ENCODE results near the gene NEDD4. TPM values are rescaled to one million over a fixed set of nuclear protein-coding genes. Genes with fewer than 3 reads are reported as not detected.

The NEDD4 gene
- polyA plus RNA-seq, 1 experiment, result 13.3 TPM

DNA sequence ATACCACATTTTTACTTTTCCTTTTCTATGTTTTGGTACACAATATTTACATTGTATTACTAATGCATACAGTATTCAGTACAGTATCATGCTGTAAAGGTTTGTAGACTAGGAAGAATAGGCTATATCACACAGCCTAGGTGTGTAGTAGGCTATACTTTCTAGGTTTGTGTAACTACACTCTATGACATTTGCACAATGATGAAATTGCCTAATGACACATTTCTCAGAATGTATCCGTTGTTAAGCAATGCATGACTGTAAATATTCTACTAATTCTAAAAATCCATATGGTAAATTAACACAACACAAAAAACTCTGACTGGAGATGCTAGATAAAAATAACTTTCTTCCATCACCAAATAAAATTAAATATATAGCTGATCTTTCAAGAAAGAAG lies 16.2 kb downstream of the NEDD4 start:
- CTCF ChIA-PET, result no interaction called here
- no peaks in the 10 kb centered on the region for H3K27me3 ChIP-seq (ENCODE audit: control insufficient read depth, insufficient read depth, low read length)
- no peak for DNase-seq (ENCODE audit: low read depth)
- TF ChIP-seq, protein P1, sequence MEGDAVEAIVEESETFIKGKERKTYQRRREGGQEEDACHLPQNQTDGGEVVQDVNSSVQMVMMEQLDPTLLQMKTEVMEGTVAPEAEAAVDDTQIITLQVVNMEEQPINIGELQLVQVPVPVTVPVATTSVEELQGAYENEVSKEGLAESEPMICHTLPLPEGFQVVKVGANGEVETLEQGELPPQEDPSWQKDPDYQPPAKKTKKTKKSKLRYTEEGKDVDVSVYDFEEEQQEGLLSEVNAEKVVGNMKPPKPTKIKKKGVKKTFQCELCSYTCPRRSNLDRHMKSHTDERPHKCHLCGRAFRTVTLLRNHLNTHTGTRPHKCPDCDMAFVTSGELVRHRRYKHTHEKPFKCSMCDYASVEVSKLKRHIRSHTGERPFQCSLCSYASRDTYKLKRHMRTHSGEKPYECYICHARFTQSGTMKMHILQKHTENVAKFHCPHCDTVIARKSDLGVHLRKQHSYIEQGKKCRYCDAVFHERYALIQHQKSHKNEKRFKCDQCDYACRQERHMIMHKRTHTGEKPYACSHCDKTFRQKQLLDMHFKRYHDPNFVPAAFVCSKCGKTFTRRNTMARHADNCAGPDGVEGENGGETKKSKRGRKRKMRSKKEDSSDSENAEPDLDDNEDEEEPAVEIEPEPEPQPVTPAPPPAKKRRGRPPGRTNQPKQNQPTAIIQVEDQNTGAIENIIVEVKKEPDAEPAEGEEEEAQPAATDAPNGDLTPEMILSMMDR (IDR thresholded peaks at IDR 0.05; ENCODE audit: insufficient read depth, low read depth, low read length), result no peak
- POLR2A ChIA-PET, result no interaction called here
- no peaks in the 10 kb centered on the region for H3K36me3 ChIP-seq (ENCODE audit: control insufficient read depth, insufficient read depth, low read length)
- no peak overlapping the region for H3K4me3 ChIP-seq (ENCODE audit: low read depth, low read length)

DNA sequence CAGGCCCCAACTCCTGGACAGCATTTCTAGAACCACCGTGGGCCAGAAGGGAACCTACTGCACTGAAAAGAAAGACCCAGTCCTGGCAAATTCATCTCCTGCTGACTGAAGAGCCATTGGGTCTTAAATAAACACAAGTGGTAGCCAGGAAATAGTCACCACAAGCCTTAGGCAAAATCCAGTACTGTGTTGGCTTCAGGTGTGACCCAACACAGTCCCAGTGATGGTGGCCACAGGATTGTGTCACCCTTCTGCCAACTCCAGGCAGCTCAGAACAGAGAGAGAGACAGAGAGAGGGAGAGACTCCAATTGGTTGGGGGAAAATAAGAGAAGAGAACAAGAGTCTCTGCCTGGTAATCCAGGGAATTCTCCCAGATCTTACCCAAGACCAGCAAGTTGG lies 23.1 kb downstream of the NEDD4 start:
- TF ChIP-seq, protein P1 (IDR thresholded peaks at IDR 0.05; ENCODE audit: insufficient read depth, low read depth, low read length), result no peak
- Histone ChIP-seq H3K4me3 (ENCODE audit: low read depth, low read length) (no peak overlapping the region), H3K27me3 (ENCODE audit: control insufficient read depth, insufficient read depth, low read length) (no peaks in the 10 kb centered on the region), H3K36me3 (ENCODE audit: control insufficient read depth, insufficient read depth, low read length) (no peaks in the 10 kb centered on the region)
- ChIA-PET CTCF (interaction anchor here (0.7 kb wide), 1 partner anchor 83 kb away, joined by 3 read pairs; no protein-coding TSS in a partner anchor), POLR2A (no interaction called here)
- DNase-seq (ENCODE audit: low read depth), result no peak

DNA sequence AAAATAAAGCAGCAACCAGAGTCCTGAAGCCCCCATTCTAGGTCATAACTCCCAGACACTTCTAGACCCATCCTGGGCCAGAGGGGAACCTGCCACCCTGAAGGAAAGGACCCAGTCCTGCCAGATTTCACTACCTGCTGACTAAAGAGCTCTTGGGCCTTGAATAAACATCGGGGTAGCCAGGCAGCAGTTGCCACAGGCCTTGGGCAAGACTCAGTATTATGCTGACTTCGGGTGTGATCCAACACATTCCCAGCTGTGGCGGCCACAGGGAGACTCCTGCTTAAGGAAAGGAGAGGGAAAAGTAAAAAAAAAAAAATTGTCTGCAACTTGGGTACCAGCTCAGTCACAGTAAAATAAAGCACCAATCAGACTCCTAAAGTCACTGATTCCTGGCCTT lies 23.8 kb downstream of the NEDD4 start:
- DNase-seq (ENCODE audit: low read depth), result no peak
- Histone ChIP-seq H3K36me3 (ENCODE audit: control insufficient read depth, insufficient read depth, low read length) (no peaks in the 10 kb centered on the region), H3K4me3 (ENCODE audit: low read depth, low read length) (no peak overlapping the region), H3K27me3 (ENCODE audit: control insufficient read depth, insufficient read depth, low read length) (no peaks in the 10 kb centered on the region)
- POLR2A ChIA-PET, result no interaction called here
- TF ChIP-seq, protein P1 (IDR thresholded peaks at IDR 0.05; ENCODE audit: insufficient read depth, low read depth, low read length), result no peak
- CTCF ChIA-PET, result interaction anchor here (0.7 kb wide), 1 partner anchor 84 kb away, joined by 3 read pairs; no protein-coding TSS in a partner anchor

DNA sequence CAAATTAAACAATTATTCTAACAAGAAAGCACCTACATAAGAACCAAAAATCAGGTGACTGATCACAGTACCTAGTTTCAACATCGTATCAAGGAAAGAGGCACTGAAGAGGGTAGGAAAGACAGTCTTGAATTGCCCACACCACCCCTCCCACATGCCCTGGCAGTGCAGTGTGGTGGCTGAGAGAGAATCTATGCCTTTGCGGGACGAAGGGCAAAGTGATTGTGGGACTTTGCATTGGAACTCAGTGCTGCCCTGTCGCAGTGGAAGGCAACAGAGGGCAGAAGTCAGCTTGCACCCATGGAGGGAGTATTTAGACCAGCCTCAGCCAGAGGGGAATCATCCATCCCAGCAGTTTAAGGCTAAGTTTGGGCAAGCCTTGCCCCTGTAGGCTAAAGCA lies 24.5 kb downstream of the NEDD4 start:
- Histone ChIP-seq H3K36me3 (ENCODE audit: control insufficient read depth, insufficient read depth, low read length) (no peaks in the 10 kb centered on the region), H3K27me3 (ENCODE audit: control insufficient read depth, insufficient read depth, low read length) (no peaks in the 10 kb centered on the region), H3K4me3 (ENCODE audit: low read depth, low read length) (no peak overlapping the region)
- CTCF ChIA-PET, result no interaction called here
- DNase-seq (ENCODE audit: low read depth), result no peak
- TF ChIP-seq, protein P1 (IDR thresholded peaks at IDR 0.05; ENCODE audit: insufficient read depth, low read depth, low read length), result no peak
- POLR2A ChIA-PET, result no interaction called here

DNA sequence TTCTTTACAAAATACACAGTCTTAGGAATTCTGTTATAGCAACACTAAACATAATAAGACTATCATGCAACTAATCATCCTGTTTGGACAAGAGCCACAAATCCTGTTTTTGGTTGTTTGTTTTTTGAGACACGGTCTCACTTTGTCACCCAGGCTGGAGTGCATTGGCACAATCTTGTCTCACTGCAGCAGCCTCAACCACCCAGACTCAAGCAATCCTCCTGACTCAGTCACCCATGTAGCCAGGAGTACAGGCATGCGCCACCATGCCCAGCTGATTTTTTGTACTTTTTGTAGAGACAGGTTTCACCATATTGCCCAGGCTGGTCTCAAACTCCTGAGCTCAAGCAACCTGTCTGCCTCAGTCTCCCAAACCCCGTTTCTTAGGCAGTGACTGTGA lies 28.3 kb downstream of the NEDD4 start:
- peaks cover 1% of the 10 kb centered on the region; the same call in 1 of the 2 replicates for H3K36me3 ChIP-seq (ENCODE audit: control insufficient read depth, insufficient read depth, low read length)
- ChIA-PET POLR2A (no interaction called here), CTCF (no interaction called here)
- no peaks in the 10 kb centered on the region for H3K27me3 ChIP-seq (ENCODE audit: control insufficient read depth, insufficient read depth, low read length)
- TF ChIP-seq, protein P1 (IDR thresholded peaks at IDR 0.05; ENCODE audit: insufficient read depth, low read depth, low read length), result no peak
- H3K4me3 ChIP-seq (ENCODE audit: low read depth, low read length), result no peak overlapping the region
- DNase-seq (ENCODE audit: low read depth), result no peak
